ENCODE measurements around the gene SPRR4.

- no peak for TF ChIP-seq CTCF (IDR thresholded peaks at IDR 0.05; ENCODE audit: insufficient read depth, low read length)
- no peak for TF ChIP-seq GABPA (IDR thresholded peaks at IDR 0.05; ENCODE audit: low read depth)
- TF ChIP-seq REST (IDR thresholded peaks at IDR 0.05; ENCODE audit: insufficient replicate concordance, low read depth): no peak
- TF ChIP-seq POLR2AphosphoS5 (IDR thresholded peaks at IDR 0.05; ENCODE audit: low read depth): no peak
- no peak for TF ChIP-seq SPI1 (IDR thresholded peaks at IDR 0.05; ENCODE audit: borderline replicate concordance, low read depth)
Measured at GRCh38 chr1:152959801-152960451, 10.5 kb upstream of the SPRR4 start.

Data from HL-60 (cell line).